AG08395 (cell line): Measurements from ENCODE around the gene ACOT7.
"Not testable (repeated sequence)": the region's sequence is repeated elsewhere in the genome, so short reads cannot be mapped to it uniquely, and the experiment has no call there.

Experiments used
- DNase-seq: peaks from one replicate; pipeline ENCODE4 v3.0.0; 2012; ENCODE audit warnings: mixed read lengths, low spot score

ACOT7 gene

DNA sequence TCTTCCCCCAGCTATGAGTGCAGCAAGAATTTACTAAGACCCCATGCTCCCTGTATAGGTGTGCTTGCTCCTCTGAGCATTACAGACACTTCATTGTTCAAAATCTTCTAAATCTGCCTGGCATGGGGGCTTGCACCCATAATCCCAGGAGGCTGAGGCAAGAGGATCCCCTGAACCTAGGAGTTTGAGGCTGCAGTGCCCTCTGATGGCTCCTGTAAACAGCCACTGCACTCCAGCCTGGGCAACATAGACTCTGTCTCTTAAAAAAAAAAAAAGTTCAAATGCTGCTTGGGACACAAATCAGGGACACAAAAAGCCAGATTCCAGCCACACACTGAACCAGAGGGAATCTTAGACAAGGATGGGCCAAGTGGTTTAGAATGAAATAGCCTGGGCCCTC is 3.4 kb upstream of the ACOT7 start:
- DNase-seq: no peak

DNA sequence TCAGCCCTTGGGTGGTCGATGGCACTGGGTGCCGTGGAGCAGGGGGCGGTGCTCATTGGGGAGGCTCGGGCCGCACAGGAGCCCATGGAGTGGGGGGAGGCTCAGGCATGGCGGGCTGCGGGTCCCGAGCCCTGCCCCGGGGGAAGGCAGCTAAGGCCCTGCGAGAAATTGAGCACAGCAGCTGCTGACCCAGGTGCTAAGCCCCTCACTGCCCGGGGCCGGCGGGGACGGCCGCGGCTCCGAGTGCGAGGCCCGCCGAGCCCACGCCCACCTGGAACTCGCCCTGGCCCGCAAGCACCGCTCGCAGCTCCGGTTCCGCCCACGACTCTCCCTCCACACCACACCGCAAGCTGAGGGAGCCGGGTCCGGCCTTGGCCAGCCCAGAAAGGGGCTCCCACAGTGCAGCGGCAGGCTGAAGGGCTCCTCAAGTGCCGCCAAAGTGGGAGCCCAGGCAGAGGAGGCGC is 2.2 kb upstream of the ACOT7 start:
- not testable (repeated sequence) for DNase-seq

DNA sequence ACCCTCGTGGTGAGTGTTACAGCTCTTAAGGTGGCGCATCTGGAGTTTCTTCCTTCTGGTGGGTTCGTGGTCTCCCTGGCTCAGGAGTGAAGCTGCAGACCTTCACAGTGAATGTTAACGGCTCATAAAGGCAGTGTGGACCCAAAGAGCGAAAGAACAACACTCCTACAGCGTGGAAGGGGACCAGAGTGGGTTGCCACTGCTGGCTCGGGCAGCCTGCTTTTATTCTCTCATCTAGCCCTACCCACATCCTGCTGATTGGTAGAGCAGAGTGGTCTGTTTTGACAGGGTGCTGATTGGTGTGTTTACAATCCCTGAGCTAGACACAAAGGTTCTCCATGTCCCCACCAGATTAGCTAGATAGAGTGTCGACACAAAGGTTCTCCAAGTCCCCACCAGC is 1.6 kb upstream of the ACOT7 start:
- not testable (repeated sequence) for DNase-seq

DNA sequence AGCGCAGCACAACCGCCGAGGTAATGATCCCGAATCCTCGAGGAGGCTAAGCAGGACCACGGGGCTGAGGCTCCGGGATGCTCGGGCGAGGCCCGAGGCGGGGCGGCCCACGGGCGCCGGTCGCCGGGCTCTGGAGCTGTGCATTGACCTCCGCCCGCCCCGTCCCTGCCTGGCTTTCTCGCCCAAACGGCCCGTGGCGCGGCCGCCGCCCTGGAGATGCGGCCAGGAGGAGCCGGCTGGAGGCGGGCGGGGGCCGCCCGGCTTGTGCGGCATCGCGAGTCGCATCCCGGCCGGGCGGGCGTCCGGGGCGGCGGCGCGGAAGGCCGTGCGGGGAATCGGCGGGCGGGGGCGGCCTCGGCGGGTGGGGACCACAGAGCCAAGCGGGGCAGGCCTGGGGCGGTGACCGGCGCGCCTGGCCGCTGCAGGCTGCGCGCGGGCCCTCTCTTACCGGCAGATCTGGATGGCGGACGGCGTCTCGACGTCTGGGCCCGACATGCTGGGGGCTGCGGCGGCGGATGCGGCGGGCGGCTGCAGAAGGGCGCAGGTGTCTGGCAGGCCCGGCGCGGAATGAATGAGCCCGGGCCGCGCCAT is 663 bp downstream of the ACOT7 start:
- DNase-seq: peak; percentile 30

DNA sequence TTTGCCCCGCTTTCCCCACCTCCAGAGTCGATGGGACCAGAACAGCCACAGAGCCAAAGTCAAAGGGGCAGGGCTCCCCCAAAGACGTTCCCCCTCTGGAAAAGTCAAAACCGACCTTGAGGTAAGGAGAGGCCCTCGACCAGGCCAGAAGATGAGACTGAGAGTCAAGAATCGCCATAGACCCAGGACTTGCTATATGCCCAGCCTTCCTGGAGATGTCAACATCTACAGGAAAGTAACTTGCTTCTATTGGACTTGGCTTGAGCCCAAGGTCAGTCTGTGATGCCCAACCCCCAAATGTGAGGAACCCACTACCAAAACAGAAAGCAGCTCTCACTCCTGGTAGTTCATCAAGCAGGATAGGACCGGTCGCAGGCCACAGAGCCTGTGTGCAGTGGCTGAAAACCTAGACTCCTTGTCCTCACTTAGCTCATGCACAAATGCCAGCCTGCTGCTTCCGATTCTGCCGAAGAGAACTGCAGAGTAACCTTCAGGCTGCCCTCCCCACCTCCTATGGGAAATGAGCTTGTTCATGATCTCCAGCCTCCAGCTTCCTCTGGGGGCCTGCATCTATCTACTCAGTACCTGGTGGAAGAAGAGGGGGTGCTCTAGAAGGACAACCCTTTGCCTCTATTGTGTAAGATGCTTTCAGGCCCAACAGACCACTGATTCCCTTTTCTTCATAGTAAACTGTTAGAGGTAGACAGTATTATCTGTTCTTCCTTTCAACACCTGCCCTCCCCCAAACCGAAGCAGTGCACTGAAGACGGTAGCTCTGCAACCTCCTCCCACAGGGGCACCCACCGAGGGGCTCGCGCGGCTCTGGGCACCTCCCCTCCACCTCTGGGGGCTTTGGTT is 1.4 kb downstream of the ACOT7 start:
- DNase-seq: no peak

DNA sequence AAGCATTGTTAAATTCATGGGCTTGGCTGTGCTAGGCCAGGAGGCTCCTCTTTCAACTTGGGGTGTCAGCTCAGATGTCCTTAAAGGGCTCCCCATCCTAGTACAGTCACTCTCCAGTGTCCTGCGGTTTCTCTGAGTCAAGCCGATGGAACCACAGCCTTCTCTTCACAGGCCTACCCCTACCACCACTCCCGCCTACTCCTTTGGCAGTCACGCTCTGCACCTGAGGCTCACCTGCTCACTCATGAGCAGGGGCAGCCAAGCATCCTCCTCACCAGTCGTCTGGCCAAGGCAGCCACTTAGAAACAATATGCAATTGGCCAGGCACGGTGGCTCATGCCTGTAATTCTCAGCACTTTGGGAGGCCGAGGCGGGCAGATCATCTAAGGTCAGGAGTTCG is 3.6 kb downstream of the ACOT7 start:
- no peak for DNase-seq

DNA sequence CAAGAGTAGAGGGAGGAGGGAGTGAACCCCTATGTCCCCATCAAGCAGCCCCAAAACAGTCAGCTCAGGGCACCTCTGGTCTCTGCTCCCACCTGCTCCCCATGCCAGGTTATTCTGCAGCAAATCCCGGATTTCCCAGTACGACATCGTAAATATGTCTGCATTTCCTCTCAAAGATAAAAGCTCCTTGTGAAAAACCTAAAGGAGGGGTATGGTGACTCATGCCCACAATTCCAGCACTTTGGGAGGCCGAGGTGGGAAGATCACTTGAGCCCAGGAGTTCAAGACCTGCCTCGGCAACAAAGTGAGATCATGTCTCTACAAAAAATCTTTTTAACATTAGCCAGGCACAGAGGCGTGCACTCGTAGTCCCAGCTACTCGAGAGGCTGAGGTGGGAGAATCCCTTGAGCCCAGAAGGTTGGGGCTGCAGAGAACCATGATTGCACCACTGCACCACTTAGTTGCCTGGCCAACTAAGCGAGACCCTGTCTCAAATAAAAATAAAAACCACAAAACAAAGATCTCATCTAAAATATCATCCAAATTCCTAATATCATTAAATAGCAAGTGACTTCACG is 7.1 kb downstream of the ACOT7 start:
- no peak for DNase-seq

DNA sequence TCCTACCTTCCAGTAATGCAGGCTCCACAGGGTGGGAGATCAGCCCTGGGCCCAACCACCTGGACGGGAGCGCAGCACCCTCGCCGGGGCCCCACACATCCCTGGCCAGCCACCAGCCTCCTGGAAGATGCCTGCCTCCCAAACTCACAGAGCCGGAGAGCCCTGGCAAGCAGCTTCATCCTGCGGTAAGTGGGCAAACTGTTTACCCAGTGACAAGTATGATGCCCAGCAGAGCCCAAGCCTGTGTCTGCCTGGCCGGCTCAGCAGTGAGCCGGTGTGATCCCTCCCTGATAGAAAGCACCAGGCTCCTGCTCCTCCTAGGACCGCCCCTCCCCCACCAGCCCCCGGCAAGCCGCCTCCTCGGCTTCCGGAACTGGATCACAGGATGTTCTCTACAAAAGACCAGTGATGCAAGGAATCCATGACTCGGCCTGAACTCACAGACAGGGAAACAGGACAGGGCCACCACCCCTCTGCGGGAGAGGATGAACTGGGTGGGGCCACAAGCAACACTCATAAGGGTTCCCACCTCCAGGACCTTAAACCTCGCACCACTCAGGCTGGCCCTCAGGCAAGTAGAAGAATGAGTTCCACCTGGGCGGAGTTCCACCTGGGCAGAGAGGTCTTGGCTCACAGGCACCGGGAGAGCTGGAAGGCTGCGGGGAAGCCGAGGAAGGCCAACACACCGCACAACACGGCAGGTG is 7.9 kb downstream of the ACOT7 start:
- peak; percentile 77 for DNase-seq

DNA sequence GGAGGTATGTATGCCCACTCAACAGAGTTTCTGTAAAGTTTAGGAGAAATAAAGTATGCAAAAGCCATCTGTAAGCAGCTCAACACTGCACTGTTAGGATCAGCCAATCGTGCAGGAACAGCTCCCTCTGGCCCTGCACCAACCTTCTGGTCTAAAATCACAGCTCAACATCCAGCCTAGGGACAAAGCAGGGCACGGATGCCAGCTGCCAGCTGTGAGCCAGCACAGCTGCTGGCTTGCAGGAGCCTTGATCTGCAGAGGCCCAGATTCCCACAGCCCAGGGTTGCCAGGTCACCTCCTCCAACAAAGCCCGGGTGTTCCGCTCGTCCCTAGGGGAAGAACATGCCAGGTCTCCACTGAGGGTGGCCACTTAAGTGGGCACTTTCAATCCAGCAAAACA is 8.6 kb downstream of the ACOT7 start:
- DNase-seq: no peak

DNA sequence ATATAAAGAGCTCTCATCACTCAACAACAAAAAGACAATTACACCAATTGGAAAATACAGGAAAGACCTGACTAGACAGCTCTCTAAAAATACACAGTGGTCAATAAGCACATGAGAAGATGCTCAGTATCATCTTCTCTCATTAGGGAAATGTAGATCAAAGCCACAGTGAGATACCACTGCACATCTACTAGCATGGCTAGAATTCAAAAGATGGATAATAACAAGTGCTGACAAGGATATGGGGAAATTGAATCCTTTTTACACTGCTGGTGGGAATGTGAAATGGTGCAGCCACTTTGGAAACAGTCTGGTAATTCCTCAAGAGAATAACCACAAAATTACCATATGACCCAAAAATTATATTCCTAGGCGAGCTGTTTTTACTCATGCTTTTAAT is 9.4 kb downstream of the ACOT7 start:
- DNase-seq: no peak

DNA sequence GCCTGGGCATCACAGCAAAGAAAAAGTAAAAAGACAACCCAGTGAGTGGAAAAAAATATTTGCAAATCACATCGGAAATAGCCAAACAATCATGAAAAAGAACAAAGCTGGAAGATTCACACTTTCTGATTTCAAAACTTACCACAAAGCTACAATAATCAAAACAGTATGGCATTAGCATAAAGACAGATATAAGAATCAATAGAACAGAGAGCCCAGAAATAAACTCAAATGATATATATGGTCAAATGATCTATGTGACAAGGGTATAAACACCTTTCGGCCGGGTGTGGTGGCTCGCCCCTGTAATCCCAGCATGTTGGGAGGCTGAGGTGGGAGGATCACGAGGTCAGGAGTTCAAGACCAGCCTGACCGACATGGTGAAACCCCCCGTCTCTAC is 13.5 kb downstream of the ACOT7 start:
- no peak for DNase-seq

DNA sequence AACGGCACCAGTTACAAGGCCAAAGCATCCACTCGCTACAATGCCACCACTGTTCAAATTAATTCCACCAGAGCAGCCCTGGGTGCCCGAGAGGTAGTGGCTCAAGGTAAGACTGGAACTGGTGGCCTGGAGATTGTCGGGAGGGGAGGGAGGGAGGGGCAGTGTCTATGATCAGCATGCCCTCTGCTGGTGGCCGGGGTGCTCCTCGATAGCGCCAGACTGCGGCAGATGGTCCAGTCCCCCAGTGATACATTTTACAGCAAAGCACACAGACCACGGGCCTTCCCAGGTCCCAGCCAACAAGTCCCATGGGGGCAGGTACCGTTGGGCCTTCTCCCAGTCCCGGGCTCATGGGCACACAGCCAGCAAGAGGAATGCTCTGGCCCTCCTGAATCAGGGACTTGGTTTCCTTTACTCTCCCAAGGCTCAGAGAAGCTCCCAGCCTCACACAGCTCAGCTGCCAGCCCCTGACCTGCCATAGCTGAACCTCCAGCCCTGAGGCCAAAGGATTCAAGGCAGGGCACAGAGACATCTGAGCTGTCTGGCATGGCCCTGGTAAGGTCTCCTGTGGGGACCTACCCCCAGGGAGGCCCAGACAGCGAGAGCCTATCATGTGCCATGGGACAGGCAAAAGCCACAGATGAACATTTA is 15.3 kb downstream of the ACOT7 start:
- no peak for DNase-seq

DNA sequence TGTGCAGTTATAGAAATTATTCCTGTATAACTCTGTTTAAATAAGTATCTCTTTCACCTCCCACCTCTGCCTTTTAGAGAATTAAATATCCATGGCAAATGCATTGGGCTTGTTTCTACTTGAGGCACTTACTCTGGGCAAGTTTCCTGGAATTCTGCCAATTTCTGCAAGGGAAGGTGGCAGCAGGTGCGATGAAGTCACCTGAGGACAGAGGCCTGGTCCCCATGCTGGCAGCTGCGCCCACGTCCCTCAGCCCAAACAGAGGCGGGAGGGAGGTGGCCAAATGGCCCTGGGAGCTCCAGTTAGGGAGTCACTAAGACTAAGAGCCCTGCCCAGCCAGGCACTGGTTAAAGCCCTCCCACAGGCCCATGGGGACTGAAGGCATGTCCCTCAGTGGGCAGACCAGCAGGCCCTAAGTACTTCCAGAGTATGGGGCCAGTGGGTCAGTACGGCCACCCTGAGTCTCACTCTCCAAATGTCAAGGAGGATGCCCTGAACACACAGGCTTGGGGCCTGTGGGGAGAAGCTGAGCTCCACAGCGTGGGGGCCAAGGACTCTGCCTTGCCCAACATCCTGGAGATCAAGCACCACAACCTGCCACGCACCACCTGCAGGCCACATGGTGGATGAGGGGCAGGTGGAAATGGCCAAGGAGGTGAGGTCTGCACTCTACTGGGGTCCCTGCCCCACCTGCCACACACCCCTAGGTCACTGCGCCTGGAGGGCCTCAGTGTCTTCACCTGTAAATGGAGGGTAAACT is 19.4 kb downstream of the ACOT7 start:
- no peak for DNase-seq

DNA sequence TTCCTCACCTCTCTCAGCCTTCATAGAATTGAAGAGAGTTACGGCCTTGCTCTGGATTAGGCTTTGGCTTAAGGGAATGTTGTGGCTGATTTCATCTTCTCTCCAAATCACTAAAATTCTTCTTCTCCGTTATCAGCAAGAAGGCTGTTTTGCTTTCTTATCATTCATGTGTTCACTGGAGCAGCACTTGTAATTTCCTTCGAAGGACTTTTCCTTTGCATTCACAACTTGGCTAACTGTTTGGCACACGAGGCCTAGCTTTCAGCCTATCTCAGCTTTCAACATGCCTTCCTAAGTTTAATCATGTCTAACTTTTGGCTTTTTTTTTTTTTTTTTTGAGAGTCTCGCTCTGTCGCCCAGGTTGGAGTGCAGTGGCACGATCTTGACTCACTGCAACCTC is 21.3 kb downstream of the ACOT7 start:
- DNase-seq: not testable (repeated sequence)

DNA sequence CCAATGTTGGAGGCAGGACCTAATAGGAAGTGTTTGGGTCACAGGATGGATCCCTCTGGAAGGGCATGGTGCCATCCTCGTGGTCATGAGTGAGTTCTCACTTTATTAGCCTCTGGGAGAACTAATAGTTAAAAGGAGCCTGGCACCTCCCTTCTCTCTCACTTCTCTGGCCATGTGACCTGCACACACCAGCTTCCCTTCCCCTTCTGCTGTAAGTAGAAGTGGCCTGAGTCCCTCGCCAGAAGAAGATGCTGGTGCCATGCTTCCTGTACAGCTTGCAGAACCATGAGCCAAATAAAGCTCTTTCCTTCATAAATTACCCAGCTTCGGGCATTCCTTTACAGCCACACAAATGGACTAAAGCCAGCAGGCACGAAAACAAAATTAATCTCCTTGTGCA is 23.6 kb downstream of the ACOT7 start:
- DNase-seq: no peak

DNA sequence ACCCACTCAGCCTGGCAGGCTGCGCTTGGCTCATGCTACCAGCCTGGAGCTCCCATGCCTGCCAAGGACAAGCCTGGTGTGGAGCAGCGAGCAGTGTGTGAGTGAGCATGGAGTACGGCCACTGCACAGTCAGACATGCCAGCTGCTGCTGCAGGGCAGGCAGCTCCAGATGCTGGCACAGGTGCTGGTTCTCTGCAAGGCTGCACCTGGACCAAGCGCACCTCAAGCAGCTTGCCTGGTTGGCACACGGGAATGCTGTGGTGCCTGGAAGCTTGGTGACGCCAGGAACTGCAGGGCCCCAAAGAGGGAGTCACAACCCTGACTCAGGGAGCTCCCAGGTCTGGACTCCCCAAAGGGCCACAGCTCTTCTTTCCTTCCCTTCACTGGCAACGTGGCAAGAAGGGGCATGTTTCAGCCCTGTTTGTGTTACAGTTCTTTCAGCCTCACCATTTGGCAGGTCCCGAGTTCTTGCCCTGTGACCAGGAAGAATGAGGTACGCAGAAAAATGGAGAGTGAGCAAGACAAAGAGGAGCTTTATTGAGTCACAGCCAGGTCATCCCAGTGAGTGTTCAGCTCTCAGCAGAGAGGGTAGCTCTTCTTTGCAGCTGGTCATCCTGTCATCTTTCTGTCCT is 26.1 kb downstream of the ACOT7 start:
- DNase-seq: no peak

DNA sequence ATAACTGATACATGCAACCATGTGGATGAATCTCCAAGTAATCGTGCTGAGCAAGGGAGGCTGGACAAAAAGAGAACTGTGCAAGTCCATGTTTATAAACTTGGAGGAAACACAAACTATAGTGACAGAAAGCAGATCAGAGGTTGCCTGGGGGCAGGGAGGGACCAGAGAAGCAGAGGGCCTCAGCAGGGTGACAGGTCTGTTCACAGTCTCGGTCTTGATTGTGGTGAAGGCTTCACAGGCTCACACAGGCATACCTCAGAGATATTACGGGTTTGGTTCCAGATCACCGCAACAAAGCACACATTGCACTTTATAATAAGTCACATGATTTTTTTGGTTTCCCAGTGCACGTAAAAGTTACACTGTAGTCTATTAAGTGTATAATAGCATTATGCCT is 28.5 kb downstream of the ACOT7 start:
- DNase-seq: no peak

DNA sequence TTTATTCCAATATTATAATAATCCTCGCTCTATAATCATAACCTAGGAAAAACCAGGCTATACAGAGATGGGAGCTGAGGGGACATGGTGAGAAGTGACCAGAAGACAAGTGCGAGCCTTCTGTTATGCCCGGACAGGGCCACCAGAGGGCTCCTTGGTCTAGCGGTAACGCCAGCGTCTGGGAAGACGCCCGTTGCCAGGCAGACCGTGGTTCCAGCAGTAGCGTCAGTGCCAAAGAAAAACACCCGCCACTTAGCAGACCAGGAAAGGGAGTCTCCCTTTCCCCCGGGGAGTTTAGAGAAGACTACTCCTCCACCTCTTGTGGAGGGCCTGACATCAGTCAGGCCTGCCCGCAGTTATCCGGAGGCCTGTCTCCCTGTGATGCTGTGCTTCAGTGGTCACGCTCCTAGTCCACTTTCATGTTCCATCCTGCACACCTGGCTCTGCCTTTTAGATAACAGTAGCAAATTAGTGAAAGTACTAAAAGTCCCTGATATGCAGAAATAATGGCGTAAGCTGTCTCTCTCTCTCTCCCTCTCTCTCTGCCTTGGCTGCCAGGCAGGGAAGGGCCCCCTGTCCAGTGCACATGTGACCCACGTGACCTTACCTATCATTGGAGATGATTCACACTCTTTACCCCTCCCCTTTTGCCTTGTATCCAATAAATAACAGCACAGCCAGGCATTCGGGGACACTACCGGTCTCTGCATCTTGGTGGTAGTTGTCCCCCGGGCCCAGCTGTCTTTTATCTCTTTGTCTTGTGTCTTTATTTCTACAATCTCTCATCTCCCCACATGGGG is 30.3 kb downstream of the ACOT7 start:
- not testable (repeated sequence) for DNase-seq

DNA sequence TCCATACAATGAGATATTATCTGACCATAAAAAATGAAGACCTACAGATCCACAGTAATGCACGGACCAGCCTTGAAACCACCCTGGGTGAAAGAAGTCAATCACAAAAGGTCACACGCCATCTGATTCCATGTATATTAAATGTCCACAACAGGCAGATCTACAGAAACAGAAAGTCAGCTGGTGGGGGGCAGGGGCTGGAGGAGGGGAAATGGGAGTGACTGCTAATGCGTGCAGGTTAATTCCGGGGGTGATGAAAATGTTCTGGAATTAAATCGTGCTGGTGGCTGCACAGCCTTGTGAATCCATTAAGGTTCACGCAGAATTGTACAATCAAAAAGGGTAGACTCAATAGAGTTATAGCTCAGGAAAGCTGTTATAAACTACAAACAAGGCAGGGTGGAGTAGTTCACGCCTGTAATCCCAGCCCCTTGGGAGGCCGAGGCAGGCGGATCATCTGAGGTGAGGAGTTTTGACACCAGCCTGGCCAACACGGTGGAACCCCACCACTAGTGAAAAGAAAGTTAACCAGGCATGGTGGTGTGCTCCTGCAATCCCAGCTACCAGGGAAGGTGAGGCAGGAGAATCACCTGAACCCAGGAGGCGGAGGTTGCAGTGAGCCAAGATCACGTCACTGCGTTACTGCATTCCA is 32.3 kb downstream of the ACOT7 start:
- no peak for DNase-seq
